Heart left ventricle (tissue), 16 donors: ENCODE measurements around the gene XYLT2. TPM values are rescaled to one million over a fixed set of nuclear protein-coding genes. Genes with fewer than 3 reads are reported as not detected.

Source experiments
- ATAC-seq, 4 donors: fragments of 200-7000 bp; cut with Tn5 transposase; one replicate each; pipeline ENCODE4 v1.9.1; 2020 to 2022; ENCODE audit warnings: moderate library complexity in 4 of 4, mild to moderate bottlenecking in 3 of 4, moderate number of reproducible peaks in 1 of 4
- DNase-seq, 5 donors: peaks; one replicate each; pipeline ENCODE4 v3.0.0-alpha.2; 2020
- H3K27ac ChIP-seq, 12 donors: fragments of 200-600 bp; sonication (generic) in 4 of 12; one replicate each; pipeline versions ENCODE4 v1.5.0 to v1.8.0; 2016 to 2022; ENCODE audit warnings: mild to moderate bottlenecking in 2 of 12
- H3K27me3 ChIP-seq, 9 donors: fragments of 200-600 bp; sonication (generic) in 2 of 9; one replicate each; pipeline versions ENCODE4 v1.5.1 to v1.8.0; 2016 to 2022; ENCODE audit warnings: mild to moderate bottlenecking in 3 of 9
- H3K36me3 ChIP-seq, 9 donors: fragments of 200-600 bp; sonication (generic) in 2 of 9; one replicate each; pipeline versions ENCODE4 v1.5.0 to v1.8.0; 2018 to 2022; ENCODE audit warnings: mild to moderate bottlenecking in 2 of 9
- H3K4me1 ChIP-seq, 12 donors: fragments of 200-600 bp; sonication (generic) in 4 of 12; one replicate each; pipeline versions ENCODE4 v1.5.0 to v1.8.0; 2016 to 2022; ENCODE audit warnings: mild to moderate bottlenecking in 3 of 12
- H3K4me3 ChIP-seq, 12 donors: fragments of 200-600 bp; sonication (generic) in 4 of 12; one replicate each; pipeline versions ENCODE4 v1.5.0 to v1.8.0; 2017 to 2022; ENCODE audit warnings: mild to moderate bottlenecking in 9 of 12, moderate library complexity in 4 of 12
- H3K9me3 ChIP-seq, 12 donors: fragments of 200-600 bp; sonication (generic) in 4 of 12; one replicate each; pipeline versions ENCODE4 v1.5.0 to v1.8.0; 2016 to 2022; ENCODE audit warnings: mild to moderate bottlenecking in 1 of 12
- CTCF ChIP-seq, 12 donors: fragments of 200-600 bp; sonication (generic) in 4 of 12; IDR thresholded peaks; one replicate each; pipeline versions ENCODE4 v1.5.0 to v1.8.0; 2018 to 2022; ENCODE audit warnings: antibody characterized with exemption in 12 of 12, mild to moderate bottlenecking in 5 of 12
- POLR2A ChIP-seq, 2 donors: fragments of 450-650 bp; IDR thresholded peaks; one replicate each; pipeline ENCODE4 v1.6.1; 2017; ENCODE audit warnings: antibody characterized with exemption in 2 of 2, mild to moderate bottlenecking in 2 of 2, moderate library complexity in 2 of 2
- WGBS, 4 donors: extraction: QIAGEN DNeasy Blood & Tissue Kit in 2 of 4; methylation state at CpG; one replicate each; pipeline versions ENCODE4 v1.1.5 to v1.1.7; 2013 to 2018; 5-methylcytosine and 5-hydroxymethylcytosine counted together
- intact Hi-C, 10 donors: fragments of 100-400 bp; cut with DNase I; formaldehyde crosslinking; loops; one replicate each; pipeline versions ENCODE4 v1.11.1 to v1.14.2; 2022
- polyA plus RNA-seq, 2 donors: library from polyadenylated mRNA; stranded (reverse); fragments of 200-250 nt; gene quantifications; one replicate each; pipeline ENCODE4 v1.2.3, GENCODE V29; 2013
- total RNA-seq, 9 donors: library from RNA; depleted of rRNA in 2 of 9; stranded (reverse); fragments of >200 nt in 2 of 9; fragmentation: NEBNext Ultra II Directional in 3 of 9; extraction: Animal tissue kit (Norgen Biotek cat#: 25700) in 3 of 9; gene quantifications; one replicate each; pipeline versions ENCODE4 v1.1.0 to v1.2.4, GENCODE V29; 2016 to 2023
- donor health status: ischemic (EF 13 %, LVEDD 7.1; RV severe dilation, severe dysfunction).
- donor health status: healthy with polysubstance abuse.
- donor health status: DM: no; HTN: yes; CAD: no.
- donor health status: DM: no; HTN: no; CAD: no.
- donor health status: ischemic (EF 25% LVEDD 6.9; RV normal size, moderate dysfunction).
- donor health status: ischemic (EF 25% LVEDD 5.7; RV mildly dilated, moderate dysfunction).
- donor health status: healthy.
- donor health status: DM: yes; HTN: yes; CAD: no.
- donor health status: ischemic (EF 35%, LVEDD 5.7; RV mildly dilated, moderate dysfunction).
- donor health status: nonischemic (EF 11% LVEDD 7.7; RV severe dilation, severe dysfunction).
- donor health status: DM: yes; HTN: yes; CAD: no.
- donor health status: PGD.
- donor health status: ischemic (EF 29% LVEDD 5.4; RV normal size, mild dysfunction).
- donor health status: nonischemic (EF 23%, LVEDD 6.1; RV moderate dilation, normal function).

The XYLT2 gene
- total and polyA plus RNA-seq, 11 donors: 9.5 to 19.2 (median 13.3) TPM

- DNase-seq: no peak
- no peak for ATAC-seq
- intact Hi-C loops: no loop called here
- no peak overlapping the region for H3K27ac ChIP-seq
- WGBS, 4 donors: 60 to 90% (median 87%) methylated on average over 2 of the region's 2 CpGs
- peaks cover 0 to 15% (median 0%) of the 10 kb centered on the region in 12 donors for H3K9me3 ChIP-seq
- no peaks in the 10 kb centered on the region for H3K27me3 ChIP-seq
- TF ChIP-seq CTCF (IDR thresholded peaks at IDR 0.05): no peak
- TF ChIP-seq POLR2A (IDR thresholded peaks at IDR 0.05): no peak
- H3K4me3 ChIP-seq: no peak overlapping the region
- H3K4me1 ChIP-seq: no peaks in the 10 kb centered on the region
- H3K36me3 ChIP-seq: no peaks in the 10 kb centered on the region
Measured at GRCh38 chr17:50337956-50338355, 8.0 kb upstream of the XYLT2 start.

GRCh38 chr17:50338645-50339044 lies 7.3 kb upstream of the XYLT2 start:
- no peak for TF ChIP-seq POLR2A (IDR thresholded peaks at IDR 0.05)
- no peak for TF ChIP-seq CTCF (IDR thresholded peaks at IDR 0.05)
- intact Hi-C loops: no loop called here
- H3K4me3 ChIP-seq: no peak overlapping the region
- H3K27ac ChIP-seq: no peak overlapping the region
- ATAC-seq (no peak), DNase-seq (no peak)
- H3K36me3 ChIP-seq: no peaks in the 10 kb centered on the region
- H3K27me3 ChIP-seq: no peaks in the 10 kb centered on the region
- H3K4me1 ChIP-seq: no peaks in the 10 kb centered on the region
- H3K9me3 ChIP-seq: peaks cover 0 to 15% (median 0%) of the 10 kb centered on the region in 12 donors

- peaks cover 0 to 15% (median 0%) of the 10 kb centered on the region in 12 donors for H3K9me3 ChIP-seq
- H3K4me1 ChIP-seq: no peaks in the 10 kb centered on the region
- TF ChIP-seq POLR2A (IDR thresholded peaks at IDR 0.05) (no peak), CTCF (IDR thresholded peaks at IDR 0.05) (no peak)
- intact Hi-C loops: no loop called here
- no peaks in the 10 kb centered on the region for H3K36me3 ChIP-seq
- DNase-seq: no peak
- H3K27me3 ChIP-seq: no peaks in the 10 kb centered on the region
- H3K27ac ChIP-seq: no peak overlapping the region
- no peak for ATAC-seq
- no peak overlapping the region for H3K4me3 ChIP-seq
Measured at GRCh38 chr17:50339381-50339780, 6.5 kb upstream of the XYLT2 start.

GRCh38 chr17:50344731-50345365 lies 1.1 kb upstream of the XYLT2 start:
- H3K4me1 ChIP-seq: peaks cover 0 to 36% (median 24%) of the 10 kb centered on the region in 12 donors
- H3K27ac ChIP-seq: no peak overlapping the region
- H3K27me3 ChIP-seq: no peaks in the 10 kb centered on the region
- ATAC-seq: peak in 3 of 4 donors; percentile 1 to 7 (median 4)
- intact Hi-C loops: no loop called here
- DNase-seq: no peak
- TF ChIP-seq POLR2A (IDR thresholded peaks at IDR 0.05) (no peak), CTCF (IDR thresholded peaks at IDR 0.05) (no peak)
- no peaks in the 10 kb centered on the region for H3K36me3 ChIP-seq
- H3K9me3 ChIP-seq: no peaks in the 10 kb centered on the region
- WGBS, 4 donors: 60 to 69% (median 64%) methylated on average over 13 of the region's 13 CpGs
- H3K4me3 ChIP-seq: peak overlapping the region in 1 of 12 donors; percentile 91
